ENCODE results near the gene RGS7. TPM values are rescaled to one million over a fixed set of nuclear protein-coding genes. Genes with fewer than 3 reads are reported as not detected.

Gene RGS7
- total RNA-seq, 6 experiments from 2014 or later = not detected

- no peak overlapping the region for H3K4me3 ChIP-seq
- no peaks in the 10 kb centered on the region for H3K36me3 ChIP-seq
- ATAC-seq = no peak
- intact Hi-C loops (cut with DNase I) = no loop called here
- no peaks in the 10 kb centered on the region for H3K9me3 ChIP-seq
- H3K27me3 ChIP-seq = no peaks in the 10 kb centered on the region
- no peaks in the 10 kb centered on the region for H3K4me1 ChIP-seq
- TF ChIP-seq POLR2A (IDR thresholded peaks at IDR 0.05) (no peak), CTCF (IDR thresholded peaks at IDR 0.05) (no peak)
- H3K27ac ChIP-seq = no peak overlapping the region
- no peak for DNase-seq
These were observed 609.1 kb downstream of the RGS7 start for GRCh38 chr1:240747907-240748306.

- Histone ChIP-seq H3K4me3 (no peak overlapping the region), H3K9me3 (no peaks in the 10 kb centered on the region), H3K27ac (no peak overlapping the region), H3K27me3 (no peaks in the 10 kb centered on the region), H3K4me1 (no peaks in the 10 kb centered on the region), H3K36me3 (no peaks in the 10 kb centered on the region)
- intact Hi-C loops (cut with DNase I) = no loop called here
- ATAC-seq = no peak
- no peak for DNase-seq
- 20% methylated on average over 2 of the region's 2 CpGs for WGBS (ENCODE audit: insufficient coverage, low coverage, low lambda C conversion rate, missing lambda C conversion rate)
- no peak for TF ChIP-seq POLR2A (IDR thresholded peaks at IDR 0.05)
- no peak for TF ChIP-seq CTCF (IDR thresholded peaks at IDR 0.05)
These were observed 613.3 kb downstream of the RGS7 start for GRCh38 chr1:240743705-240744104.

GRCh38 chr1:240739754-240740153 is 617.3 kb downstream of the RGS7 start:
- Histone ChIP-seq H3K36me3 (no peaks in the 10 kb centered on the region), H3K4me1 (no peaks in the 10 kb centered on the region), H3K4me3 (no peak overlapping the region), H3K27me3 (no peaks in the 10 kb centered on the region), H3K27ac (no peak overlapping the region), H3K9me3 (no peaks in the 10 kb centered on the region)
- intact Hi-C loops (cut with DNase I) = no loop called here
- DNase-seq = no peak
- TF ChIP-seq CTCF (IDR thresholded peaks at IDR 0.05) (no peak), POLR2A (IDR thresholded peaks at IDR 0.05) (no peak)
- ATAC-seq = no peak
- WGBS (ENCODE audit: insufficient coverage, low coverage, low lambda C conversion rate, missing lambda C conversion rate) = 29% methylated on average over 1 of the region's 1 CpG

- Histone ChIP-seq H3K36me3 (no peaks in the 10 kb centered on the region), H3K4me3 (no peak overlapping the region), H3K27me3 (no peaks in the 10 kb centered on the region), H3K9me3 (no peaks in the 10 kb centered on the region), H3K27ac (no peak overlapping the region), H3K4me1 (no peaks in the 10 kb centered on the region)
- ATAC-seq (no peak), DNase-seq (no peak)
- TF ChIP-seq POLR2A (IDR thresholded peaks at IDR 0.05) (no peak), CTCF (IDR thresholded peaks at IDR 0.05) (no peak)
- intact Hi-C loops (cut with DNase I) = no loop called here
These were observed 617.9 kb downstream of the RGS7 start for GRCh38 chr1:240739139-240739538.

- Histone ChIP-seq H3K9me3 (no peaks in the 10 kb centered on the region), H3K27me3 (no peaks in the 10 kb centered on the region), H3K4me3 (no peak overlapping the region), H3K36me3 (no peaks in the 10 kb centered on the region), H3K27ac (no peak overlapping the region), H3K4me1 (no peaks in the 10 kb centered on the region)
- TF ChIP-seq CTCF (IDR thresholded peaks at IDR 0.05) = no peak
- 56% methylated on average over 6 of the region's 6 CpGs for WGBS (ENCODE audit: insufficient coverage, low coverage, low lambda C conversion rate, missing lambda C conversion rate)
- DNase-seq (no peak), ATAC-seq (no peak)
- intact Hi-C loops (cut with DNase I) = no loop called here
These were observed 619.2 kb downstream of the RGS7 start for GRCh38 chr1:240737766-240738265.

Data from right lobe of liver (tissue), 6 donors.